Upper lobe of right lung (tissue), 1 donor: Measurements from ENCODE around the gene SPDYE2. TPM values are rescaled to one million over a fixed set of nuclear protein-coding genes. Genes with fewer than 3 reads are reported as not detected.
"Not testable (repeated sequence)": the region's sequence is repeated elsewhere in the genome, so short reads cannot be mapped to it uniquely, and the experiment has no call there.

Experiments used
- ATAC-seq: fragments of 200-7000 bp; cut with Tn5 transposase; one replicate; pipeline ENCODE4 v1.9.1; 2020; ENCODE audit warnings: mild to moderate bottlenecking, moderate library complexity
- DNase-seq: peaks from one replicate; pipeline ENCODE4 v3.0.0-alpha.2; 2020
- H3K27ac ChIP-seq: fragments of 200-600 bp; one replicate; pipeline ENCODE4 v1.8.0; 2022
- H3K27me3 ChIP-seq: fragments of 200-600 bp; one replicate; pipeline ENCODE4 v1.8.0; 2022; ENCODE audit warnings: mild to moderate bottlenecking
- H3K36me3 ChIP-seq: fragments of 200-600 bp; one replicate; pipeline ENCODE4 v1.8.0; 2022
- H3K4me1 ChIP-seq: fragments of 200-600 bp; one replicate; pipeline ENCODE4 v1.8.0; 2022
- H3K4me3 ChIP-seq: fragments of 200-600 bp; one replicate; pipeline ENCODE4 v1.8.0; 2022; ENCODE audit warnings: mild to moderate bottlenecking
- H3K9me3 ChIP-seq: fragments of 200-600 bp; one replicate; pipeline ENCODE4 v1.8.0; 2022
- CTCF ChIP-seq: fragments of 200-600 bp; IDR thresholded peaks from one replicate; pipeline ENCODE4 v1.8.0; 2022; ENCODE audit warnings: antibody characterized with exemption
- intact Hi-C: fragments of 100-400 bp; cut with DNase I; formaldehyde crosslinking; loops from one replicate; pipeline ENCODE4 v1.11.0; 2022
- total RNA-seq: library from RNA; stranded (reverse); fragmentation: NEBNext Ultra II Directional; extraction: Animal tissue kit (Norgen Biotek cat#: 25700); gene quantifications from one replicate; pipeline ENCODE4 v1.2.1, GENCODE V29; 2021
- donor health status: DM: no; HTN: yes; CAD: no; lungs with severe emphysema.

The SPDYE2 gene
- total RNA-seq, 1 donor from 2014 or later, result not detected

GRCh38 chr7:102572261-102573239 lies 21.5 kb downstream of the SPDYE2 start, which contains the start of gene POLR2J3:
Gene POLR2J3 (minus strand): TSS chr7:102572583. CDS start chr7:102572521, 62 bp downstream.
- peak within 1 kb of the TSS; percentile 80 for H3K27ac ChIP-seq
- peak within 1 kb of the TSS; percentile 72 for H3K4me3 ChIP-seq

GRCh38 chr7:102574607-102575006 lies 23.6 kb downstream of the SPDYE2 start:
- intact Hi-C loops, DNase-seq, H3K36me3 ChIP-seq, H3K4me1 ChIP-seq, H3K4me3 ChIP-seq, H3K27ac ChIP-seq, H3K9me3 ChIP-seq, H3K27me3 ChIP-seq: not testable (repeated sequence)
- ATAC-seq, result peak; percentile 3

More at GRCh38 chr7:102572261-102573239, 21.5 kb downstream of the SPDYE2 start, which contains the start of gene POLR2J3:
- H3K36me3 ChIP-seq, H3K27me3 ChIP-seq, intact Hi-C loops, H3K9me3 ChIP-seq, H3K4me1 ChIP-seq: not testable (repeated sequence)
- DNase-seq, result peak; percentile 99
- TF ChIP-seq CTCF, result peak; percentile 65
- peak; percentile 97 for ATAC-seq

DNA sequence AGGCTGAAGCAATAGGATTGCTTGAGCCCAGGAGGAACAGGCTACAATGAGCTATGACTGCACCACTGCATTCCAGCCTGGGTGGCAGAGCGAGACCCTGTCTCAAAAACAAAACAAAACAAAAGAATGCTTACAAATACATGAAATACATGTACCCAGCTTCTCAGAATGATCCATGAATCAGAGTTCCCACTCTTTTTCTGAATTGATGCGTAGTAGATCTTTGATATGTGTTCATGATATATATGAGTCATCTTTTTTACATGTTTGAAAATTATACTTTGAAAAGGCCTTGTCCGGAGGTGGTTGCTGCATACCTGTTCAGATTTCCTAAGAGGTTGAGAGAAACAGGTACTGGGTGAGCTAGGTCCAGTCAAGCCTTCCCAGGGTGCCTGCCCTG lies 25.3 kb downstream of the SPDYE2 start:
- H3K36me3 ChIP-seq, H3K9me3 ChIP-seq, DNase-seq, H3K4me1 ChIP-seq, H3K27me3 ChIP-seq, ATAC-seq, intact Hi-C loops, H3K4me3 ChIP-seq, H3K27ac ChIP-seq: not testable (repeated sequence)

DNA sequence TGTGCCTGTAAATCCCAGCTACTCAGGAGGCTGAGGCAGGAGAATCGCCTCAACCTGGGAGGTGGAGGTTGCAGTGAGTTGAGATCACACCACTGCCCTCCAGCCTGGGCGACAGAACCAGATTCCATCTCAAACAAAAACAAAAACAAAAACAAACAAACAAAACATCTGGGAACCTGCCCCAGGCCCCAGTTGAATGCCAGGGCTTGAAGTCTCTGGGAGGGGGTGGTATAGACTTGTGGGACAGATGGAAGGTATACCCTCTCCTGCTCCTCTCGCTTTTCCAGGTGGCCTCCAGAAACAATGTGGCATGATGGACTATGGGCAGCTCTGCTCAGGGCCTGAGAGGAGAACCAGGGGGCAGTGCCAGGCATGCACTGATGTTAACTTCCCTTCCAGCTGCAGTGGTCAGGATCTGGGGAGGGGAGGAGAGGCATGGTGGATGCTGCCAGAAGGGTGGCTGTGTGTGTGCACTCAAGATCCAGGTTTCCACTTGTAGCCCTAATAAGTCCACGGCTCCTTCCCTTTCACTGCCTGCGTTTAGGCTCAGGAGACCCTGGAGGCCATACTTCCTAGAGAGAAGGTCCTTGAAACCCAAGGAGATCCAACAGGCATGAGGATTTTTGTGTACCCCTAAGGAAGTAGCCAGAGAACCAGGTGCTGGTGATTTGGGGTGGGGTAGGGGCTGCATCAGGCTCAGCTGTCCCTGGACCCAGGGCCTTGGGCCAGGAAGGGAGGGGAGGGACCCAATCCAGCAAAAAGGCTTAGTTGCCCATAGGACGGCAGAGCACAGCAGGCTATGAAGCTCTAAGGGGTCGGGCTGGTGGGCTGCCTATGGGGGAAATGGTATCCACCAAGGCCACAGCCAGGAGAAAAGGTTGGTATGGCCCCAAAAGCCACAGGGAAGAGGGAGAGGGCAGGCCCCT lies 26.6 kb downstream of the SPDYE2 start:
- H3K27ac ChIP-seq, DNase-seq, H3K4me3 ChIP-seq, H3K27me3 ChIP-seq, H3K36me3 ChIP-seq, H3K9me3 ChIP-seq, intact Hi-C loops, H3K4me1 ChIP-seq: not testable (repeated sequence)
- ATAC-seq, result peak; percentile 3

DNA sequence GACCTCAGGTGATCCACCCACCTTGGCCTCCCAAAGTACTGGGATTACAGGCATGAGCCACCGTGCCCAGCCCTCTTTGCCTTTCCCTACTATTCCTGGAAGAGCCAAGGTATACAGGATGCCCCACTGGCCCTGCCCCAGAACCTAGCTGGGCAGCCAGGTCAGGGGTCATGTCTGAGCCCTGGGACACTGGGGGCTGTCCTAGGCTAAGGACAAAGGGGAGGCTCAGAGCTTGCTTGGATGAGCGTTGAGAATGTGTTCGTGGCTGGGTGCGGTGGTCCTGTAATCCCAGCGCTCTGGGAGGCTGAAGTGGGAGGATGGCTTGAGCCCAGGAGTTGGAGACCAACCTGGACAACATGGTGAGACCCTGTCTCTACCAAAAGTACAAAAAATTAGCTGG lies 27.5 kb downstream of the SPDYE2 start:
- H3K36me3 ChIP-seq, H3K4me1 ChIP-seq, H3K4me3 ChIP-seq, intact Hi-C loops, H3K9me3 ChIP-seq, H3K27me3 ChIP-seq, H3K27ac ChIP-seq: not testable (repeated sequence)
- DNase-seq, result peak; percentile 64
- peak; percentile 31 for ATAC-seq

- H3K4me3 ChIP-seq, intact Hi-C loops, H3K4me1 ChIP-seq, H3K27ac ChIP-seq, H3K27me3 ChIP-seq, H3K36me3 ChIP-seq, DNase-seq, H3K9me3 ChIP-seq, ATAC-seq: not testable (repeated sequence)
Observed at GRCh38 chr7:102581722-102582121, 30.7 kb downstream of the SPDYE2 start.

- H3K9me3 ChIP-seq, H3K36me3 ChIP-seq, DNase-seq, intact Hi-C loops, H3K27ac ChIP-seq, H3K27me3 ChIP-seq, H3K4me1 ChIP-seq, H3K4me3 ChIP-seq, ATAC-seq: not testable (repeated sequence)
Observed at GRCh38 chr7:102583495-102583894, 32.5 kb downstream of the SPDYE2 start.

DNA sequence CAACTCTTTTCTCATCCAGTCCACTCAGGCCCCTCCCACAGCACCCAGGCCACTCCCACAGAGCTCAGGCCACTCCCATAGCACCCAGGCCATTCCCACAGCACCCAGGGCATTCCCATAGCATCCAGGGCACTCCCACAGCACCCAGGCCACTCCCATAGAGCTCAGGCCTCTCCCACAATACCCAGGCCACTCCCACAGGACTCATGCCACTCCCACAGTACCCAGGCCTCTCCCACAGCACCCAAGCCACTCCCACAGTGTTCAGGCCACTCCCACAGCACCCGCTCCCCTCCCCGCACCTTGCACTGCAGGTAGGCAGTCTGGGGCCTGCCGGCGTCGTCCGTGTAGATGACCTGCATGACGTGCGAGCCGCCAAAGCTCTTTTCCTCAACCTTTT lies 38.8 kb downstream of the SPDYE2 start:
- H3K27me3 ChIP-seq, H3K36me3 ChIP-seq, H3K4me1 ChIP-seq, DNase-seq, H3K27ac ChIP-seq, H3K9me3 ChIP-seq, intact Hi-C loops, H3K4me3 ChIP-seq: not testable (repeated sequence)
- peak; percentile 71 for ATAC-seq

DNA sequence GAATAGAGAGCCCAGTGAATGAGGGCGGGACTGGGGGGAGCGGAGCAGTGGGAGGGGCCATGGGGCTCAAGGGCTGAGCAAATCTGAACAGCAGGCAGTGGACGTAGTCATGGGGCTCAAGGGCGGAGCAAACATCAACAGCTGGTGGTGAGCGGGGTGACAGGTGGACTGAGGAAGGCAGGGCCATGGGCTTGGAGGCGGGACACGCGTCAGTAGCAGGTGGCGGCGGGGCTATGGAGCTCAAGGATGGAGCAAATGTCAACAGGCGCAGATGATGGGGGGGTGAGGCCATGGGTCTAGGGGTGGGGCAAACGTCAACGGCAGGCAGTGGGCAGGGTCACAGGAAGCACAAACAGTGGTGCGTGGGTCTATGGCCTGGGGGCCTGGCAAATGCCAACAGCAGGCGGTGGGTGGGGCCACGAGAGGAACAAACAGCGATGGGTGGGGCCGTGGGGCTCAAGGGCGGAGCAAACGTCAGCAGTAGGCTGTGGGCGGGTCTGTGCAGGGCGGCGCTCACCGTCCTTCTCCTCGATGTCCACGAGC lies 41.5 kb downstream of the SPDYE2 start:
- H3K27me3 ChIP-seq, H3K36me3 ChIP-seq, H3K4me3 ChIP-seq, H3K27ac ChIP-seq, H3K4me1 ChIP-seq, intact Hi-C loops, H3K9me3 ChIP-seq: not testable (repeated sequence)
- DNase-seq (peak; percentile 92), ATAC-seq (peak; percentile 86)

- intact Hi-C loops, H3K4me1 ChIP-seq, H3K27me3 ChIP-seq, H3K9me3 ChIP-seq, DNase-seq, H3K4me3 ChIP-seq, H3K36me3 ChIP-seq, H3K27ac ChIP-seq: not testable (repeated sequence)
- peak; percentile 50 for ATAC-seq
Observed at GRCh38 chr7:102593637-102594334, 42.8 kb downstream of the SPDYE2 start.

DNA sequence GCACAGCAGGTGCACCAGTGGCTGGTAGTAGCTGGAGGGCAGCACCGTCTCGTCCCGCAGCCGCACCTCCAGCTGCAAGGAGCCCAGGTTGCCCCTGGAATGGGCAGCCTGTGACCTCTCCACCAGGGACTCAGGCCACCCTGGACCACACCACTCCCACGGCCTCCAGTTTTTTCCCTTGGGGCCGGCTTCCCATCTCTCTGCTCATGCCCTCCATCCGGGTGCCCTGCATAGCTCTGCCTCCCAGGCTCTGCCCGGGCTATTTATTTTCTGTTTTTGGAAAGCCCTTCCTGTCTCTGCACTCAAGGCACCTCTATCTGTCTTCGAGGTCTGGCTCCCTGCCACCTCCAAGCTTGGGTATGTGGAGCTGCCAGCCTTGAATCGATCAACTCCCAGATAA lies 45.0 kb downstream of the SPDYE2 start:
- intact Hi-C loops, H3K4me3 ChIP-seq, H3K27ac ChIP-seq, H3K9me3 ChIP-seq, DNase-seq, H3K36me3 ChIP-seq, H3K4me1 ChIP-seq, H3K27me3 ChIP-seq, ATAC-seq: not testable (repeated sequence)

- ATAC-seq, H3K27ac ChIP-seq, H3K36me3 ChIP-seq, H3K9me3 ChIP-seq, intact Hi-C loops, H3K27me3 ChIP-seq, H3K4me1 ChIP-seq, DNase-seq, H3K4me3 ChIP-seq: not testable (repeated sequence)
Observed at GRCh38 chr7:102599699-102600098, 48.7 kb downstream of the SPDYE2 start.
